ENCODE measurements around the gene PRKCA.

PRKCA gene

GRCh38 chr17:66635386-66636045, 333.1 kb downstream of the PRKCA start:
- intact Hi-C loops (cut with DNase I; ENCODE audit: low total_unique reads), result no loop called here
- no peak for DNase-seq
- Histone ChIP-seq H3K27me3 (no peaks in the 10 kb centered on the region), H3K27ac (no peak overlapping the region), H3K9me3 (no peaks in the 10 kb centered on the region), H3K4me3 (no peak overlapping the region), H3K4me1 (peaks cover 0 to 3% (median under 1%) of the 10 kb centered on the region in 4 donors), H3K36me3 (no peaks in the 10 kb centered on the region)
- TF ChIP-seq CTCF (IDR thresholded peaks at IDR 0.05), result no peak

GRCh38 chr17:66636111-66636510, 333.7 kb downstream of the PRKCA start:
- no peak for TF ChIP-seq CTCF (IDR thresholded peaks at IDR 0.05)
- no peak overlapping the region for H3K27ac ChIP-seq
- no peak overlapping the region for H3K4me3 ChIP-seq
- no peaks in the 10 kb centered on the region for H3K36me3 ChIP-seq
- H3K27me3 ChIP-seq, result no peaks in the 10 kb centered on the region
- H3K4me1 ChIP-seq, result peaks cover 0 to 3% (median 0%) of the 10 kb centered on the region in 4 donors
- no peaks in the 10 kb centered on the region for H3K9me3 ChIP-seq
- intact Hi-C loops (cut with DNase I; ENCODE audit: low total_unique reads), result no loop called here
- no peak for DNase-seq

GRCh38 chr17:66637491-66637890, 335.1 kb downstream of the PRKCA start:
- no peaks in the 10 kb centered on the region for H3K36me3 ChIP-seq
- DNase-seq, result no peak
- no peak overlapping the region for H3K4me3 ChIP-seq
- no peak overlapping the region for H3K27ac ChIP-seq
- H3K9me3 ChIP-seq, result no peaks in the 10 kb centered on the region
- no peak for TF ChIP-seq CTCF (IDR thresholded peaks at IDR 0.05)
- intact Hi-C loops (cut with DNase I; ENCODE audit: low total_unique reads), result no loop called here
- H3K4me1 ChIP-seq, result peaks cover 0 to 3% (median 0%) of the 10 kb centered on the region in 4 donors
- H3K27me3 ChIP-seq, result no peaks in the 10 kb centered on the region

- no peaks in the 10 kb centered on the region for H3K9me3 ChIP-seq
- intact Hi-C loops (cut with DNase I; ENCODE audit: low total_unique reads), result no loop called here
- no peaks in the 10 kb centered on the region for H3K36me3 ChIP-seq
- peaks cover 0 to 7% (median 2%) of the 10 kb centered on the region in 4 donors for H3K4me1 ChIP-seq
- no peak overlapping the region for H3K4me3 ChIP-seq
- no peak overlapping the region for H3K27ac ChIP-seq
- TF ChIP-seq CTCF (IDR thresholded peaks at IDR 0.05), result no peak
- no peaks in the 10 kb centered on the region for H3K27me3 ChIP-seq
- no peak for DNase-seq
These were observed 336.5 kb downstream of the PRKCA start for GRCh38 chr17:66638707-66639479.

- H3K27ac ChIP-seq, result no peak overlapping the region
- intact Hi-C loops (cut with DNase I; ENCODE audit: low total_unique reads), result no loop called here
These were observed 341.6 kb downstream of the PRKCA start for GRCh38 chr17:66643815-66644710.

More at GRCh38 chr17:66643815-66644710, 341.6 kb downstream of the PRKCA start:
- Histone ChIP-seq H3K4me3 (no peak overlapping the region), H3K4me1 (peaks cover 0 to 30% (median 3%) of the 10 kb centered on the region in 4 donors), H3K36me3 (peaks cover 0 to 5% (median 0%) of the 10 kb centered on the region in 3 donors), H3K27me3 (no peaks in the 10 kb centered on the region), H3K9me3 (no peaks in the 10 kb centered on the region)
- DNase-seq, result no peak
- no peak for TF ChIP-seq CTCF (IDR thresholded peaks at IDR 0.05)

Measured in tibial artery (tissue), 4 donors.